ENCODE measurements around the gene ERICH6B. TPM values are rescaled to one million over a fixed set of nuclear protein-coding genes. Genes with fewer than 3 reads are reported as not detected.

The ERICH6B gene
- total RNA-seq, 2 experiments from 2014 or later: not detected

- H3K27ac ChIP-seq (ENCODE audit: low read depth in 1 of 2, low read length in 2 of 2): no peak overlapping the region
- DNase-seq (no peak), ATAC-seq (ENCODE audit: poor library complexity) (no peak)
- no peaks in the 10 kb centered on the region for H3K36me3 Mint-ChIP-seq (ENCODE audit: low read depth)
- ChIA-PET CTCF (no interaction called here), POLR2A (no interaction called here)
- no peaks in the 10 kb centered on the region for H3K4me1 ChIP-seq (ENCODE audit: insufficient read depth, low read length)
- no peaks in the 10 kb centered on the region for H3K27me3 ChIP-seq (ENCODE audit: control insufficient read depth in 1 of 2, insufficient read depth in 2 of 2, low read length in 2 of 2)
- TF ChIP-seq CTCF (IDR thresholded peaks at IDR 0.05): no peak
- no peaks in the 10 kb centered on the region for H3K36me3 ChIP-seq (ENCODE audit: insufficient read depth, low read length)
- H3K4me1 Mint-ChIP-seq (ENCODE audit: low read depth): no peaks in the 10 kb centered on the region
- H3K4me3 Mint-ChIP-seq: no peak overlapping the region
- intact Hi-C loops (cut with DNase I, micrococcal nuclease): no loop called here
- no peak overlapping the region for H3K4me3 ChIP-seq (ENCODE audit: low read length)
- H3K9me3 ChIP-seq (ENCODE audit: control insufficient read depth in 1 of 2, insufficient read depth in 1 of 2, low read length in 2 of 2): peaks cover 0 to 4% of the 10 kb centered on the region in 2 experiments
- H3K27ac Mint-ChIP-seq: no peak overlapping the region
- no peaks in the 10 kb centered on the region for H3K9me3 Mint-ChIP-seq
- peaks cover 5% of the 10 kb centered on the region for H3K27me3 Mint-ChIP-seq
Observed at GRCh38 chr13:45590066-45590465, 25.5 kb downstream of the ERICH6B start.

GRCh38 chr13:45587897-45588296, 27.6 kb downstream of the ERICH6B start:
- POLR2A ChIA-PET: no interaction called here
- no peak for DNase-seq
- ATAC-seq (ENCODE audit: poor library complexity): no peak
- Histone ChIP-seq H3K4me1 (ENCODE audit: insufficient read depth, low read length) (no peaks in the 10 kb centered on the region), H3K27ac (ENCODE audit: low read depth in 1 of 2, low read length in 2 of 2) (no peak overlapping the region), H3K4me3 (ENCODE audit: low read length) (no peak overlapping the region), H3K27me3 (ENCODE audit: control insufficient read depth in 1 of 2, insufficient read depth in 2 of 2, low read length in 2 of 2) (no peaks in the 10 kb centered on the region), H3K36me3 (ENCODE audit: insufficient read depth, low read length) (no peaks in the 10 kb centered on the region), H3K9me3 (ENCODE audit: control insufficient read depth in 1 of 2, insufficient read depth in 1 of 2, low read length in 2 of 2) (peaks cover 0 to 4% of the 10 kb centered on the region in 2 experiments)
- Mint-ChIP-seq H3K4me1 (ENCODE audit: low read depth) (no peaks in the 10 kb centered on the region), H3K36me3 (ENCODE audit: low read depth) (no peaks in the 10 kb centered on the region), H3K4me3 (no peak overlapping the region), H3K27ac (no peak overlapping the region), H3K27me3 (peaks cover 5% of the 10 kb centered on the region), H3K9me3 (no peaks in the 10 kb centered on the region)
- CTCF ChIA-PET: no interaction called here
- intact Hi-C loops (cut with DNase I, micrococcal nuclease): no loop called here
- TF ChIP-seq CTCF (IDR thresholded peaks at IDR 0.05): no peak

- Histone ChIP-seq H3K36me3 (ENCODE audit: insufficient read depth, low read length) (no peaks in the 10 kb centered on the region), H3K9me3 (ENCODE audit: control insufficient read depth in 1 of 2, insufficient read depth in 1 of 2, low read length in 2 of 2) (peaks cover 0 to 3% of the 10 kb centered on the region in 2 experiments), H3K27ac (ENCODE audit: low read depth in 1 of 2, low read length in 2 of 2) (no peak overlapping the region), H3K27me3 (ENCODE audit: control insufficient read depth in 1 of 2, insufficient read depth in 2 of 2, low read length in 2 of 2) (no peaks in the 10 kb centered on the region), H3K4me1 (ENCODE audit: insufficient read depth, low read length) (no peaks in the 10 kb centered on the region), H3K4me3 (ENCODE audit: low read length) (no peak overlapping the region)
- CTCF ChIA-PET: no interaction called here
- TF ChIP-seq CTCF (IDR thresholded peaks at IDR 0.05): no peak
- H3K36me3 Mint-ChIP-seq (ENCODE audit: low read depth): no peaks in the 10 kb centered on the region
- POLR2A ChIA-PET: no interaction called here
- H3K27me3 Mint-ChIP-seq: peaks cover 5% of the 10 kb centered on the region
- H3K4me1 Mint-ChIP-seq (ENCODE audit: low read depth): no peaks in the 10 kb centered on the region
- H3K9me3 Mint-ChIP-seq: no peaks in the 10 kb centered on the region
- ATAC-seq (ENCODE audit: poor library complexity) (no peak), DNase-seq (no peak)
- intact Hi-C loops (cut with DNase I, micrococcal nuclease): no loop called here
- no peak overlapping the region for H3K4me3 Mint-ChIP-seq
- no peak overlapping the region for H3K27ac Mint-ChIP-seq
Observed at GRCh38 chr13:45584816-45585215, 30.7 kb downstream of the ERICH6B start.
